ENCODE measurements around the gene USP22.

GRCh38 chr17:20952183-20952582, 90.6 kb downstream of the USP22 start:
- TF ChIP-seq TAF1 (IDR thresholded peaks at IDR 0.05; ENCODE audit: low read depth, low read length) (no peak), CTCF (IDR thresholded peaks at IDR 0.05; ENCODE audit: control extremely low read depth in 1 of 3, insufficient read depth in 1 of 3, low read depth in 1 of 3, low read length in 3 of 3) (no peak), FOSL1 (IDR thresholded peaks at IDR 0.05; ENCODE audit: insufficient read depth, low read depth, low read length) (no peak), KDM1A (IDR thresholded peaks at IDR 0.05; ENCODE audit: borderline replicate concordance, low read length) (no peak)

Data from H1 (cell line).